Prostate gland (tissue), 2 donors: ENCODE data around the gene GDNF.

Experiments
- POLR2A ChIP-seq: fragments of 450-650 bp; IDR thresholded peaks from one replicate; pipeline ENCODE4 v1.6.1; 2016; ENCODE audit warnings: antibody characterized with exemption, mild to moderate bottlenecking
- POLR2AphosphoS5 ChIP-seq: sonication (generic); formaldehyde crosslinking; IDR thresholded peaks from one replicate; pipeline ENCODE4 v1.6.1; 2017; ENCODE audit warnings: antibody characterized with exemption
- TF ChIP-seq, protein P1 (sequence below), 4 experiments: fragments of 200-600 bp in 2 of 4; fragments of 450-650 bp in 2 of 4; sonication (generic) in 2 of 4; IDR thresholded peaks; 1 replicate in 3 of 4; 2 replicates in 1 of 4; pipeline ENCODE4 v1.5.1; 2016 to 2019; ENCODE audit warnings: antibody characterized with exemption in 4 of 4, mild to moderate bottlenecking in 2 of 4, moderate library complexity in 2 of 4

DNA sequence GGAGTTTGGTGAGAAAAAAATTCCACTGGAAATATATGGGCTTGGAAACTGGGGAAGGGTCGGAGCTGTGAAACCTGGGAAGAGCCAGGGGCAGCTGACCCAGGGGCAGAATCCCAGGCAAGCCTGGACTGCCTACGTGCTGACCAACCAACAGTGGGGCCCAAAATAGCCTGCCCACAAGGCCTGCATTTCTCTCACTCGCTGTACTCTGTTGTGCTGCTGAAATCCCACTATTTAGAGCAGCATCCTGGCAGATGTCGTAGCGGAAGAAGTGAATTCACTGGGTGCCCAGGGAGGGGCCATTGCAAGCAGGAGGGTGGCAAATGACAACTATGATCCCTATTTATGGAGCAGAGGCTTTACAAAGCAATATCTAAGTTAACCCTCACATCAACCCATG lies 9.5 kb downstream of the GDNF start:
- TF ChIP-seq, protein P1, sequence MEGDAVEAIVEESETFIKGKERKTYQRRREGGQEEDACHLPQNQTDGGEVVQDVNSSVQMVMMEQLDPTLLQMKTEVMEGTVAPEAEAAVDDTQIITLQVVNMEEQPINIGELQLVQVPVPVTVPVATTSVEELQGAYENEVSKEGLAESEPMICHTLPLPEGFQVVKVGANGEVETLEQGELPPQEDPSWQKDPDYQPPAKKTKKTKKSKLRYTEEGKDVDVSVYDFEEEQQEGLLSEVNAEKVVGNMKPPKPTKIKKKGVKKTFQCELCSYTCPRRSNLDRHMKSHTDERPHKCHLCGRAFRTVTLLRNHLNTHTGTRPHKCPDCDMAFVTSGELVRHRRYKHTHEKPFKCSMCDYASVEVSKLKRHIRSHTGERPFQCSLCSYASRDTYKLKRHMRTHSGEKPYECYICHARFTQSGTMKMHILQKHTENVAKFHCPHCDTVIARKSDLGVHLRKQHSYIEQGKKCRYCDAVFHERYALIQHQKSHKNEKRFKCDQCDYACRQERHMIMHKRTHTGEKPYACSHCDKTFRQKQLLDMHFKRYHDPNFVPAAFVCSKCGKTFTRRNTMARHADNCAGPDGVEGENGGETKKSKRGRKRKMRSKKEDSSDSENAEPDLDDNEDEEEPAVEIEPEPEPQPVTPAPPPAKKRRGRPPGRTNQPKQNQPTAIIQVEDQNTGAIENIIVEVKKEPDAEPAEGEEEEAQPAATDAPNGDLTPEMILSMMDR (IDR thresholded peaks at IDR 0.05): no peak
- TF ChIP-seq POLR2A: no peak
- TF ChIP-seq POLR2AphosphoS5: no peak
